WTC11 (cell line): ENCODE data around the gene LUC7L. TPM values are rescaled to one million over a fixed set of nuclear protein-coding genes. Genes with fewer than 3 reads are reported as not detected.
"Not testable (repeated sequence)": the region's sequence is repeated elsewhere in the genome, so short reads cannot be mapped to it uniquely, and the experiment has no call there.

Source experiments
- ATAC-seq: fragments of 200-7000 bp; cut with Tn5 transposase; 2 replicates; pipeline ENCODE4 v1.10.0; 2021; ENCODE audit warnings: mild to moderate bottlenecking, moderate library complexity
- CTCF ChIA-PET: fragments of 300-600 bp; sonication (Branson Sonifier 250); formaldehyde crosslinking; loops from one replicate; lab custom pipeline; 2021; ENCODE audit warnings: antibody characterized with exemption; lab: Charles Lee
- POLR2A ChIA-PET: fragments of 350-600 bp; sonication (Branson Sonifier 250); formaldehyde crosslinking; loops from one replicate; lab custom pipeline; 2021; ENCODE audit warnings: antibody characterized with exemption; lab: Charles Lee
- DNase-seq: peaks from one replicate; pipeline ENCODE4 v3.0.0; 2021; ENCODE audit warnings: low spot score
- H3K27ac Mint-ChIP-seq: 2 replicates; pipeline ENCODE4 v1.8.0; 2021; ENCODE audit warnings: mixed read lengths
- H3K27me3 Mint-ChIP-seq: 2 replicates; pipeline ENCODE4 v1.8.0; 2021; ENCODE audit warnings: low read depth, mild to moderate bottlenecking, moderate library complexity, mixed read lengths
- H3K36me3 Mint-ChIP-seq: 2 replicates; pipeline ENCODE4 v1.8.0; 2021; ENCODE audit warnings: mixed read lengths
- H3K4me1 Mint-ChIP-seq: 2 replicates; pipeline ENCODE4 v1.8.0; 2022; ENCODE audit warnings: mixed read lengths
- H3K4me3 Mint-ChIP-seq: 2 replicates; pipeline ENCODE4 v1.8.0; 2021; ENCODE audit warnings: mild to moderate bottlenecking, moderate library complexity, mixed read lengths
- H3K9me3 Mint-ChIP-seq: 2 replicates; pipeline ENCODE4 v1.8.0; 2021; ENCODE audit warnings: mixed read lengths
- ARID4B ChIP-seq: sonication (generic); formaldehyde crosslinking; IDR thresholded peaks from 2 replicates; pipeline ENCODE4 v1.8.0; 2023; ENCODE audit warnings: missing genetic modification reagents, mild to moderate bottlenecking, borderline replicate concordance
- CREM ChIP-seq: sonication (generic); formaldehyde crosslinking; IDR thresholded peaks from 2 replicates; pipeline ENCODE4 v1.8.1; 2022; ENCODE audit warnings: mild to moderate bottlenecking, missing genetic modification reagents, moderate library complexity
- ESRRA ChIP-seq: sonication (generic); formaldehyde crosslinking; IDR thresholded peaks from 2 replicates; pipeline ENCODE4 v1.8.1; 2022; ENCODE audit warnings: mild to moderate bottlenecking, missing genetic modification reagents, borderline replicate concordance
- FOXK1 ChIP-seq: sonication (generic); formaldehyde crosslinking; IDR thresholded peaks from 2 replicates; pipeline ENCODE4 v1.8.0; 2022; ENCODE audit warnings: mild to moderate bottlenecking, moderate library complexity, missing genetic modification reagents
- FOXP1 ChIP-seq: sonication (generic); formaldehyde crosslinking; IDR thresholded peaks from 2 replicates; pipeline ENCODE4 v1.8.0; 2022; ENCODE audit warnings: missing genetic modification reagents, mild to moderate bottlenecking, moderate library complexity, borderline replicate concordance
- JUN ChIP-seq: sonication (generic); formaldehyde crosslinking; IDR thresholded peaks from 2 replicates; pipeline ENCODE4 v1.8.0; 2023; ENCODE audit warnings: mild to moderate bottlenecking, missing genetic modification reagents
- MAX ChIP-seq: sonication (generic); formaldehyde crosslinking; IDR thresholded peaks from 2 replicates; pipeline ENCODE4 v1.8.0; 2022; ENCODE audit warnings: mild to moderate bottlenecking, missing genetic modification reagents
- SMAD3 ChIP-seq: sonication (generic); formaldehyde crosslinking; IDR thresholded peaks from 2 replicates; pipeline ENCODE4 v1.8.0; 2022; ENCODE audit warnings: missing genetic modification reagents, mild to moderate bottlenecking, borderline replicate concordance
- TCF7 ChIP-seq: sonication (generic); formaldehyde crosslinking; IDR thresholded peaks from 2 replicates; pipeline ENCODE4 v1.8.0; 2022; ENCODE audit warnings: mild to moderate bottlenecking, low read depth, missing genetic modification reagents, moderate library complexity
- TEAD1 ChIP-seq: sonication (generic); formaldehyde crosslinking; IDR thresholded peaks from 2 replicates; pipeline ENCODE4 v1.8.0; 2022; ENCODE audit warnings: mild to moderate bottlenecking, missing genetic modification reagents
- TEAD4 ChIP-seq: sonication (generic); formaldehyde crosslinking; IDR thresholded peaks from 2 replicates; pipeline ENCODE4 v1.8.0; 2022; ENCODE audit warnings: mild to moderate bottlenecking, missing genetic modification reagents
- ZBTB21 ChIP-seq: sonication (generic); formaldehyde crosslinking; IDR thresholded peaks from 2 replicates; pipeline ENCODE4 v1.8.1; 2023; ENCODE audit warnings: mild to moderate bottlenecking, missing genetic modification reagents, borderline replicate concordance
- ZNF281 ChIP-seq: sonication (generic); formaldehyde crosslinking; IDR thresholded peaks from 2 replicates; pipeline ENCODE4 v1.8.0; 2023; ENCODE audit warnings: mild to moderate bottlenecking, missing genetic modification reagents
- ZNF423 ChIP-seq: fragments of 250-450 bp; sonication (Bioruptor Pico); IDR thresholded peaks from 2 replicates; pipeline ENCODE4 v2.1.2; 2022; ENCODE audit warnings: mild to moderate bottlenecking, moderate library complexity
- total RNA-seq: library from RNA; stranded (reverse); gene quantifications from 3 replicates; pipeline ENCODE4 v1.2.3, GENCODE V29; 2021
- TF ChIP-seq, protein P1 (sequence below): sonication (generic); formaldehyde crosslinking; IDR thresholded peaks from 2 replicates; pipeline ENCODE4 v1.8.0; 2022; ENCODE audit warnings: mild to moderate bottlenecking, missing genetic modification reagents
- TF ChIP-seq, protein P2 (sequence below): sonication (generic); formaldehyde crosslinking; IDR thresholded peaks from 2 replicates; pipeline ENCODE4 v1.8.1; 2023; ENCODE audit warnings: mild to moderate bottlenecking, missing genetic modification reagents
- TF ChIP-seq, protein P3 (sequence below): sonication (generic); formaldehyde crosslinking; IDR thresholded peaks from 2 replicates; pipeline ENCODE4 v1.8.0; 2022; ENCODE audit warnings: mild to moderate bottlenecking, missing genetic modification reagents

Gene LUC7L
- total RNA-seq, 1 experiment from 2014 or later: 111 TPM

- TF ChIP-seq ARID4B (CRISPR knock-in tag) (no peak), ESRRA (CRISPR knock-in tag) (no peak)
These were observed 58.5 kb downstream of the LUC7L start (continued) for GRCh38 chr16:170788-171187.

DNA sequence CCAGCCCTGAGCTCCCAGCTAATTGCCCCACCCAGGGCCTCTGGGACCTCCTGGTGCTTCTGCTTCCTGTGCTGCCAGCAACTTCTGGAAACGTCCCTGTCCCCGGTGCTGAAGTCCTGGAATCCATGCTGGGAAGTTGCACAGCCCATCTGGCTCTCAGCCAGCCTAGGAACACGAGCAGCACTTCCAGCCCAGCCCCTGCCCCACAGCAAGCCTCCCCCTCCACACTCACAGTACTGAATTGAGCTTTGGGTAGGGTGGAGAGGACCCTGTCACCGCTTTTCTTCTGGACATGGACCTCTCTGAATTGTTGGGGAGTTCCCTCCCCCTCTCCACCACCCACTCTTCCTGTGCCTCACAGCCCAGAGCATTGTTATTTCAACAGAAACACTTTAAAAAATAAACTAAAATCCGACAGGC, 59.2 kb downstream of the LUC7L start:
- DNase-seq (peak; percentile 54), ATAC-seq (peak; percentile 11)
- H3K9me3 Mint-ChIP-seq, POLR2A ChIA-PET, H3K27ac Mint-ChIP-seq, H3K36me3 Mint-ChIP-seq: not testable (repeated sequence)
- Mint-ChIP-seq H3K27me3 (peaks cover 93% of the 10 kb centered on the region), H3K4me3 (peak overlapping the region; percentile 20; the same call in 1 of the 2 replicates), H3K4me1 (peaks cover 36% of the 10 kb centered on the region)
- TF ChIP-seq ZBTB21 (CRISPR knock-in tag): 0 out of 2 replicates have a peak, but pooled peaks have one; percentile 28
- TF ChIP-seq, protein P1, sequence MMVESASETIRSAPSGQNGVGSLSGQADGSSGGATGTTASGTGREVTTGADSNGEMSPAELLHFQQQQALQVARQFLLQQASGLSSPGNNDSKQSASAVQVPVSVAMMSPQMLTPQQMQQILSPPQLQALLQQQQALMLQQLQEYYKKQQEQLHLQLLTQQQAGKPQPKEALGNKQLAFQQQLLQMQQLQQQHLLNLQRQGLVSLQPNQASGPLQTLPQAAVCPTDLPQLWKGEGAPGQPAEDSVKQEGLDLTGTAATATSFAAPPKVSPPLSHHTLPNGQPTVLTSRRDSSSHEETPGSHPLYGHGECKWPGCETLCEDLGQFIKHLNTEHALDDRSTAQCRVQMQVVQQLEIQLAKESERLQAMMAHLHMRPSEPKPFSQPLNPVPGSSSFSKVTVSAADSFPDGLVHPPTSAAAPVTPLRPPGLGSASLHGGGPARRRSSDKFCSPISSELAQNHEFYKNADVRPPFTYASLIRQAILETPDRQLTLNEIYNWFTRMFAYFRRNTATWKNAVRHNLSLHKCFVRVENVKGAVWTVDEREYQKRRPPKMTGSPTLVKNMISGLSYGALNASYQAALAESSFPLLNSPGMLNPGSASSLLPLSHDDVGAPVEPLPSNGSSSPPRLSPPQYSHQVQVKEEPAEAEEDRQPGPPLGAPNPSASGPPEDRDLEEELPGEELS (CRISPR knock-in tag): peak; percentile 77
- TF ChIP-seq, protein P2, sequence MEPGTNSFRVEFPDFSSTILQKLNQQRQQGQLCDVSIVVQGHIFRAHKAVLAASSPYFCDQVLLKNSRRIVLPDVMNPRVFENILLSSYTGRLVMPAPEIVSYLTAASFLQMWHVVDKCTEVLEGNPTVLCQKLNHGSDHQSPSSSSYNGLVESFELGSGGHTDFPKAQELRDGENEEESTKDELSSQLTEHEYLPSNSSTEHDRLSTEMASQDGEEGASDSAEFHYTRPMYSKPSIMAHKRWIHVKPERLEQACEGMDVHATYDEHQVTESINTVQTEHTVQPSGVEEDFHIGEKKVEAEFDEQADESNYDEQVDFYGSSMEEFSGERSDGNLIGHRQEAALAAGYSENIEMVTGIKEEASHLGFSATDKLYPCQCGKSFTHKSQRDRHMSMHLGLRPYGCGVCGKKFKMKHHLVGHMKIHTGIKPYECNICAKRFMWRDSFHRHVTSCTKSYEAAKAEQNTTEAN (CRISPR knock-in tag): 0 out of 2 replicates have a peak, but pooled peaks have one; percentile 45
- TF ChIP-seq TEAD1 (CRISPR knock-in tag): peak; percentile 65
- TF ChIP-seq MAX (CRISPR knock-in tag): peak; percentile 38; the same call in 1 of the 2 replicates
- peak; percentile 33; the same call in 1 of the 2 replicates for TF ChIP-seq CREM (CRISPR knock-in tag)
- TF ChIP-seq FOXP1 (CRISPR knock-in tag): peak; percentile 88
- peak; percentile 56; the same call in 1 of the 2 replicates for TF ChIP-seq JUN (CRISPR knock-in tag)
- TF ChIP-seq ARID4B (CRISPR knock-in tag): peak; percentile 90; the same call in 1 of the 2 replicates
- 0 out of 2 replicates have a peak, but pooled peaks have one; percentile 33 for TF ChIP-seq TCF7 (CRISPR knock-in tag)
- peak; percentile 24; the same call in 1 of the 2 replicates for TF ChIP-seq SMAD3 (CRISPR knock-in tag)
- peak; percentile 82 for TF ChIP-seq ZNF423 (CRISPR knock-in tag)
- TF ChIP-seq TEAD4: peak; percentile 79
- 0 out of 2 replicates have a peak, but pooled peaks have one; percentile 50 for TF ChIP-seq ZNF281
- peak; percentile 33; the same call in 1 of the 2 replicates for TF ChIP-seq FOXK1 (CRISPR knock-in tag)
- TF ChIP-seq, protein P3, sequence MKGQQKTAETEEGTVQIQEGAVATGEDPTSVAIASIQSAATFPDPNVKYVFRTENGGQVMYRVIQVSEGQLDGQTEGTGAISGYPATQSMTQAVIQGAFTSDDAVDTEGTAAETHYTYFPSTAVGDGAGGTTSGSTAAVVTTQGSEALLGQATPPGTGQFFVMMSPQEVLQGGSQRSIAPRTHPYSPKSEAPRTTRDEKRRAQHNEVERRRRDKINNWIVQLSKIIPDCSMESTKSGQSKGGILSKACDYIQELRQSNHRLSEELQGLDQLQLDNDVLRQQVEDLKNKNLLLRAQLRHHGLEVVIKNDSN: peak; percentile 31; the same call in 1 of the 2 replicates
- CTCF ChIA-PET: interaction anchor here (1.0 to 1.3 kb wide), 3 partner anchors 63 to 104 kb away, joined by 3 to 5 read pairs (median 3); no protein-coding TSS in a partner anchor
